GM13976 (cell line): ENCODE measurements around the gene ABHD12.

ENCODE experiments used
- DNase-seq: peaks from one replicate; pipeline ENCODE4 v3.0.0; 2012; ENCODE audit warnings: low spot score
- CTCF ChIP-seq: IDR thresholded peaks from 2 replicates; pipeline ENCODE4 v1.5.1; 2012; ENCODE audit warnings: borderline replicate concordance, mild to moderate bottlenecking; ENCODE audit not compliant: insufficient read depth; ENCODE audit errors: extremely low read depth, missing control alignments, control extremely low read depth
- in situ Hi-C: fragments of 300-500 bp; cut with MboI; formaldehyde crosslinking; loops from one replicate; pipeline ENCODE4 v1.12.0; 2022; ENCODE audit warnings: low sequenced_read_pairs, mixed read lengths, inconsistent platforms; ENCODE audit not compliant: unreplicated experiment

The ABHD12 gene

GRCh38 chr20:25295386-25296093 is 95.1 kb downstream of the ABHD12 start:
- DNase-seq: no peak
- in situ Hi-C loops: loop anchor here (10.0 to 25.0 kb wide), 2 partner anchors 99 to 567 kb away; partner anchors contain the start of gene ABHD12
- TF ChIP-seq CTCF: no peak

GRCh38 chr20:25294459-25295385 is 95.9 kb downstream of the ABHD12 start:
- DNase-seq: peak; percentile 88
- peak; percentile 86 for TF ChIP-seq CTCF
- in situ Hi-C loops: loop anchor here (10.0 to 25.0 kb wide), 2 partner anchors 100 to 568 kb away; partner anchors contain the start of gene ABHD12

GRCh38 chr20:25293910-25294458 is 96.7 kb downstream of the ABHD12 start:
- in situ Hi-C loops: loop anchor here (10.0 to 25.0 kb wide), 2 partner anchors 101 to 568 kb away; partner anchors contain the start of gene ABHD12
- TF ChIP-seq CTCF: no peak
- no peak for DNase-seq

- in situ Hi-C loops: loop anchor here (10.0 to 25.0 kb wide), 2 partner anchors 101 to 569 kb away; partner anchors contain the start of gene ABHD12
- DNase-seq: no peak
- TF ChIP-seq CTCF: no peak
Observed at GRCh38 chr20:25293507-25293906, 97.1 kb downstream of the ABHD12 start.

- TF ChIP-seq CTCF: no peak
- in situ Hi-C loops: loop anchor here (10.0 to 25.0 kb wide), 2 partner anchors 102 to 570 kb away; partner anchors contain the start of gene ABHD12
- no peak for DNase-seq
Observed at GRCh38 chr20:25292176-25292891, 98.3 kb downstream of the ABHD12 start.
